ENCODE measurements around the gene SFMBT2. TPM values are rescaled to one million over a fixed set of nuclear protein-coding genes. Genes with fewer than 3 reads are reported as not detected.
"Not testable (repeated sequence)": the region's sequence is repeated elsewhere in the genome, so short reads cannot be mapped to it uniquely, and the experiment has no call there.

SFMBT2 gene
- total RNA-seq, 1 donor from 2014 or later, result 18.7 TPM

DNA sequence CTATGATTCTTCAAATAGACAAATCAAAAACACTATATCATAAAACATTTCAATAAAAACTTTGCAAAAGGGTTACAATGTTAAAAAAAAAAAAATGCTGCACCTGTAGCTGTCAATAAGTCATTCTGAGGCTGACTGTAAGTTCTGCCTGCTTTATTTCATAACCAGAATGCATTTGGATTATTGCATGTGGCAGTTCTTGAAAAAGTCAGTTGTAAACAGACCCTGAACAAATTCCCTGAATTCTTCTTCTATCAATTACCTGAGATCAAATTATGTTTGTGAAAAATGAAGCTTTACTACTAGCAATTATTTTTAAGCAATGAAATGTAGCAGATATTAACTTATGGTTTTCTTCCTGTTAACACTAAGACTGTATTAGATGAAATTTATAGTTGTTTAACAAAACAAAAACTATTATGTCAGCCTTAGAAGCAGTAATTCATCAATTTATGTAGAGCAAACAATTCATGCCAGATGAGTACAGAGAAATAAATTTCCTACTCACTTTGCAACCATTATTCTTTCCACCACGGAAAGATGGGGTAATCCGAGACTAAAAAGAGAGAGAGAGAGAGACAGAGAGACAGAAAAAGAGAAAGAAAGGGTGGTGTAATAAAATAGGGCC, 107.8 kb downstream of the SFMBT2 start:
- Mint-ChIP-seq H3K4me1 (peaks cover 64% of the 10 kb centered on the region), H3K9me3 (peaks cover 3% of the 10 kb centered on the region), H3K36me3 (ENCODE audit: low read depth) (peaks cover 3% of the 10 kb centered on the region), H3K27me3 (no peaks in the 10 kb centered on the region), H3K27ac (no peak overlapping the region), H3K4me3 (no peak overlapping the region)
- no peak for DNase-seq
- intact Hi-C loops (cut with micrococcal nuclease), result no loop called here
- ATAC-seq (ENCODE audit: low read depth), result no peak
- CTCF ChIA-PET, result no interaction called here
- POLR2A ChIA-PET, result no interaction called here
- TF ChIP-seq, protein P1, sequence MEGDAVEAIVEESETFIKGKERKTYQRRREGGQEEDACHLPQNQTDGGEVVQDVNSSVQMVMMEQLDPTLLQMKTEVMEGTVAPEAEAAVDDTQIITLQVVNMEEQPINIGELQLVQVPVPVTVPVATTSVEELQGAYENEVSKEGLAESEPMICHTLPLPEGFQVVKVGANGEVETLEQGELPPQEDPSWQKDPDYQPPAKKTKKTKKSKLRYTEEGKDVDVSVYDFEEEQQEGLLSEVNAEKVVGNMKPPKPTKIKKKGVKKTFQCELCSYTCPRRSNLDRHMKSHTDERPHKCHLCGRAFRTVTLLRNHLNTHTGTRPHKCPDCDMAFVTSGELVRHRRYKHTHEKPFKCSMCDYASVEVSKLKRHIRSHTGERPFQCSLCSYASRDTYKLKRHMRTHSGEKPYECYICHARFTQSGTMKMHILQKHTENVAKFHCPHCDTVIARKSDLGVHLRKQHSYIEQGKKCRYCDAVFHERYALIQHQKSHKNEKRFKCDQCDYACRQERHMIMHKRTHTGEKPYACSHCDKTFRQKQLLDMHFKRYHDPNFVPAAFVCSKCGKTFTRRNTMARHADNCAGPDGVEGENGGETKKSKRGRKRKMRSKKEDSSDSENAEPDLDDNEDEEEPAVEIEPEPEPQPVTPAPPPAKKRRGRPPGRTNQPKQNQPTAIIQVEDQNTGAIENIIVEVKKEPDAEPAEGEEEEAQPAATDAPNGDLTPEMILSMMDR (IDR thresholded peaks at IDR 0.05), result no peak

DNA sequence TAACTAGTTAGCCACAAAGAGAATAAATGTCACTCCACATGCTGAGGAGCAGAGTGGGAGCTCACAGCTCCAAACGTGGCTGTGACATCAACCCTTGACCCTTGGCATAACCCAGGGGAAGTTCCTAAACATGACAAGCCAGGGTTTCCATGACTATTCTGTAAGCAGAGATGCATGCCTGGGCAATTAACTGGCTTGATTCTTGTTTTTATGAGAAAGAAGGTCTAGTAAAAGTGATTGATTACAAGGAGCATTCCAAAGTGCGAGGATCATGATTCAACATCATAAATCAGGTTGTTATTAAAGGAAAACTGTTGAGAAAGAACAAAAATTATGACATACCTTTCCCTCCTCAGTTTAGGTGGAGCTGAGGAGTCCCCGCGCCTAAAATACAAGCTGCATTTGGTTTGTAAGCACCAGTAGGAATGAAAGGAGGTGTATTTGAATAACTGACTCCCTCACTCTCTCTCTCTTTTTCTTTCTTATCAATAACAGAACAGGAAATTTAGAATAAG, 108.4 kb downstream of the SFMBT2 start:
- CTCF ChIA-PET, result no interaction called here
- Mint-ChIP-seq H3K27me3 (no peaks in the 10 kb centered on the region), H3K4me3 (no peak overlapping the region), H3K36me3 (ENCODE audit: low read depth) (peaks cover 3% of the 10 kb centered on the region), H3K27ac (no peak overlapping the region), H3K4me1 (peaks cover 58% of the 10 kb centered on the region), H3K9me3 (peaks cover 3% of the 10 kb centered on the region)
- TF ChIP-seq, protein P1 (IDR thresholded peaks at IDR 0.05), result no peak
- POLR2A ChIA-PET, result no interaction called here
- ATAC-seq (ENCODE audit: low read depth) (no peak), DNase-seq (no peak)
- intact Hi-C loops (cut with micrococcal nuclease), result no loop called here

DNA sequence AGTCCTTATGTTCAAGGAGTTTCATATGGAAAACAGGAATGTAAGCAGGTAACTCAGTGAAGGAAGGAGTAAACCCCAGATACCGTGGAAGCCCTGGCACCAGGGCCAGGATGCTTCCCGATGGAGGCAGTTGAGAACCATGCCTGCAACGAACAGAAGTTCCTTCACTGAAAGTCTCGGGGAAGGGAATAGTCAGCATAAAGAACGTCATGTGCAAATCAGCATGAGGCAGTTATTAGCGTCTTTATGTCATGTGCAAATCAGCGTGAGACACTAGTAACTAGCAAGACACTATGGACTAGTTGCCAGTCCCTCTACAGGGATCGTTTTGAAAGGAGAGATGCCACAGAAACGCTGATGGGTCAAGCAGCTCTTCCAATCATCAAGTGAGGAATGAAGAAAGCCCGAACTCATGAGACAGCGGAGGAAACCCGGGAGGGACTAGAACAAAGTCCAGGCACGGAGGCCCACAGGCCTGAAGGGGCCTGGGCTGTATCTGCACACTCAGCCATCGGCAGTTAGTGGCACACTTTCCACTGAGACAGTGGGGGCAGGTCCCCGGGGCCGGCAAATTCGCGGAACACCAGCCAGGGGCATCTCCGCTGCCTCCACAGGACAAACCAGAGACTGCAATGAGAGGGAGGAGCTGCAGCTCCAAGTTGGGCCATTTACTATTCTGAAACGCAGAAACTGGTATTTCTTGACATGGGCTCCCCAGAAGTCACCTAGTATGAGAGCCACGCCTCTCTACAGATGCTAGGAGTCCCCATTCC, 109.6 kb downstream of the SFMBT2 start:
- TF ChIP-seq, protein P1 (IDR thresholded peaks at IDR 0.05), result no peak
- Mint-ChIP-seq H3K36me3 (ENCODE audit: low read depth) (peaks cover 3% of the 10 kb centered on the region), H3K27me3 (no peaks in the 10 kb centered on the region), H3K9me3 (peaks cover 3% of the 10 kb centered on the region), H3K4me1 (peaks cover 47% of the 10 kb centered on the region), H3K27ac (no peak overlapping the region), H3K4me3 (no peak overlapping the region)
- intact Hi-C loops (cut with micrococcal nuclease), result no loop called here
- ChIA-PET CTCF (no interaction called here), POLR2A (no interaction called here)
- no peak for DNase-seq
- no peak for ATAC-seq (ENCODE audit: low read depth)

DNA sequence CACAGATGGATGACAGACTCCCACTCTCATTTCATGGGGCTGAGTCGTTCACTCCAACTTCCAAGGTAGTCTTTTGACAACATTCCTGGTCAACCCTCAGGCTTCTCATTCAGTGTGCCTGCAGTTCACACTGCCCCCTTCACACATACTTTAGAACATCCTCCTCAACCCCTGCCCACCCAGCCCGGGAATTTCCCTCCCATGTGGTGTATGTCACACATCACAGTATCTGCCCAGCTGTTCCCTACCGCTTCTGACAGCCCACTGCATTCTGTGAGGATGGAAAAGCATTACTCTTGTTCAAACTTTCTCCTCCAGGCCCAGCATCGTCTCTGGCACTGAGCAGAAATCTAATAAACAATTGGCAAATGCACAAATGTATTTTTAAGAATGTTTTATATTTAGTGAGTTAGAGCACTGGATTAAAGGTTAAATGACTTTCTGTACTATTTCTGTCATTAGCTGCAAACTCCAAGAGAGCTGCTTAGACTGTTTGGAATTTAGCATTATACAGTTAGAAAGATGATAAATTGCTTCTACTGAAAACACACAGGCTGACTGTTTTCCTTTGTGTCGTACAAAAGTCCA, 110.4 kb downstream of the SFMBT2 start:
- Mint-ChIP-seq H3K27ac (no peak overlapping the region), H3K4me3 (no peak overlapping the region), H3K27me3 (no peaks in the 10 kb centered on the region), H3K9me3 (peaks cover 3% of the 10 kb centered on the region), H3K4me1 (peaks cover 40% of the 10 kb centered on the region), H3K36me3 (ENCODE audit: low read depth) (peaks cover 3% of the 10 kb centered on the region)
- TF ChIP-seq, protein P1 (IDR thresholded peaks at IDR 0.05), result no peak
- intact Hi-C loops (cut with micrococcal nuclease), result no loop called here
- ChIA-PET CTCF (no interaction called here), POLR2A (no interaction called here)
- no peak for DNase-seq
- peak; percentile 45 for ATAC-seq (ENCODE audit: low read depth)

DNA sequence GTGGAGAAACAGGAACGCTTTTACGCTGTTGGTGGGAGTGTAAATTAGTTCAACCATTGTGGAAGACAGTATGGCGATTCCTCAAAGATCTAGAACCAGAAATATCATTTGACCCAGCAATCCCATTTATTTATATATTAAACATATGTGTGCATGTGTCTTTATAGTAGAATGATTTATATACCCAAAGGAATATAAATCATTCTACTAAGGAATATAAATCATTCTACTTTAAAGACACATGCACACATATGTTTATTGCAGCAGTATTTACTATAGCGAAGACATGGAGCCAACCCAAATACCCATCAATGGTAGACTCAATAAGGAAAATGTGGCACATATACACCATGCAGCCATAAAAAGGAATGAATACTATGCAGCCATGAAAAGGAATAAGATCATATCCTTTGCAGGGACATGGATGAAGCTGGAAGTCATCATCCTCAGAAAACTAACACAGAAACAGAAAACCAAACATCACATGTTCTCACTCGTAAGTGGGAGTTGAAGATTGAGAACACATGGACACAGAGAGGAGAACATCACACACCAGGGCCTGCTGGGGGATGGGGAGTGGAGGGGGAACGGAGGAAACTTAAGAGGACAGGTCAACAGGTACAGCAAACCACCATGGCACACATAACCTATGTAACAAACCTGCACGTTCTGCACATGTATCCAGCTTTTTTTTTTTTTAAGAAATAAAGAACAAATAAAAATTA, 111.1 kb downstream of the SFMBT2 start:
- DNase-seq; H3K27me3 Mint-ChIP-seq; H3K9me3 Mint-ChIP-seq; H3K27ac Mint-ChIP-seq; POLR2A ChIA-PET; H3K4me3 Mint-ChIP-seq; CTCF ChIA-PET; H3K36me3 Mint-ChIP-seq (ENCODE audit: low read depth); intact Hi-C loops (cut with micrococcal nuclease); ATAC-seq (ENCODE audit: low read depth): not testable (repeated sequence)
- peaks cover 33% of the 10 kb centered on the region for H3K4me1 Mint-ChIP-seq

All from activated B cell treated with CpG ODN at 0.5 μM for 24 hours (primary cell).